LNCaP clone FGC (cell line): ENCODE data around the gene EIF2AK3.
"Not testable (repeated sequence)": the region's sequence is repeated elsewhere in the genome, so short reads cannot be mapped to it uniquely, and the experiment has no call there.

Experiments used
- DNase-seq: peaks from one replicate; pipeline ENCODE4 v3.0.0-alpha.2; 2011; ENCODE audit warnings: low read depth
- H3K4me3 ChIP-seq: 2 replicates; pipeline ENCODE4 v1.5.1; 2011; ENCODE audit warnings: mild to moderate bottlenecking, low read depth, low read length, control low read depth
- TF ChIP-seq, protein P1 (sequence below): IDR thresholded peaks from 2 replicates; pipeline ENCODE4 v1.5.1; 2012; ENCODE audit warnings: mild to moderate bottlenecking; ENCODE audit not compliant: control insufficient read depth, insufficient read depth; ENCODE audit errors: extremely low read depth

Gene EIF2AK3

DNA sequence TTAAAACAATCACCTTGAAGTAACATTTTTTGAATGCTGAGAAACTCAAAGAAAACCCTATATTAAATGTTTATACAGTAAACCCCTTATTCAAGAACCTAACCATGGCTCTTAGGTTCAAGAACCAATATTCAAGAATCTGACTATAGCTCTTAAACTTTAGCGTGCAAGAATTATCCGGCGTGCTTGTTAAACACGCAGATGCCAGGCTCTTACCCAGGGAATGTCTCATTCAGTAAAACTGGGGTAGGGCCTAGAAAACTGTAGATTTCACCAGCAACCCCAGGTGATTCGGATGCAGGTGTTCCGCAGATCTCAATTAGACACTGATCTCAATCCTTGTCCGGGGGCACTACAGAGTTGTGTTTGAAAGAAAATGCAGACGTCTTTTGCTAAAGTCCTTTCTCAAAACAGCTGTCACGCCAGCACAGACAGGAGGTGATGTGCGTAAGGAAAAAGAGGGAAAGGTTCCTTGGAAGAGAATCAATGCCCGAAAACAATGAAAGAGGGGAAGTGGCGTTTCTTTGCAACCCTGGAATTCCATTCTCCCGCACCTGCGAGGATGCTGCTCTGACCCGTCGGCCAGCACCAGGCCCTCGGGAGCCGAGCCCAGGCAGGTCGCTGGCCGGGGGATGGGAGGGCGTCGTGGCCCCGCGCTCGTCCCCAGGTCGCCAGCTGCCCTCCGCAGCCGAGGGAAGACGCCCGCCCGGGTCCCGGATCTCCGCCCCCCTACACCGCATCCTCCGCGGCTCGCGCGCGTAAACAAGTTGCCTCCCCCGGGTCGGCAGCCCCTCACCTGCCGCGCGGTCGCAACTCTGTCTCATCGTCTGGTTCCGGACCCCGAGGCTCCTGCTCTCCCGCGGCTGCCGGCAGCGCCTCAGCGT lies 851 bp downstream of the EIF2AK3 start:
- H3K4me3 ChIP-seq, result peak overlapping the region; percentile 82
- TF ChIP-seq, protein P1, sequence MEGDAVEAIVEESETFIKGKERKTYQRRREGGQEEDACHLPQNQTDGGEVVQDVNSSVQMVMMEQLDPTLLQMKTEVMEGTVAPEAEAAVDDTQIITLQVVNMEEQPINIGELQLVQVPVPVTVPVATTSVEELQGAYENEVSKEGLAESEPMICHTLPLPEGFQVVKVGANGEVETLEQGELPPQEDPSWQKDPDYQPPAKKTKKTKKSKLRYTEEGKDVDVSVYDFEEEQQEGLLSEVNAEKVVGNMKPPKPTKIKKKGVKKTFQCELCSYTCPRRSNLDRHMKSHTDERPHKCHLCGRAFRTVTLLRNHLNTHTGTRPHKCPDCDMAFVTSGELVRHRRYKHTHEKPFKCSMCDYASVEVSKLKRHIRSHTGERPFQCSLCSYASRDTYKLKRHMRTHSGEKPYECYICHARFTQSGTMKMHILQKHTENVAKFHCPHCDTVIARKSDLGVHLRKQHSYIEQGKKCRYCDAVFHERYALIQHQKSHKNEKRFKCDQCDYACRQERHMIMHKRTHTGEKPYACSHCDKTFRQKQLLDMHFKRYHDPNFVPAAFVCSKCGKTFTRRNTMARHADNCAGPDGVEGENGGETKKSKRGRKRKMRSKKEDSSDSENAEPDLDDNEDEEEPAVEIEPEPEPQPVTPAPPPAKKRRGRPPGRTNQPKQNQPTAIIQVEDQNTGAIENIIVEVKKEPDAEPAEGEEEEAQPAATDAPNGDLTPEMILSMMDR, result no peak
- no peak for DNase-seq

DNA sequence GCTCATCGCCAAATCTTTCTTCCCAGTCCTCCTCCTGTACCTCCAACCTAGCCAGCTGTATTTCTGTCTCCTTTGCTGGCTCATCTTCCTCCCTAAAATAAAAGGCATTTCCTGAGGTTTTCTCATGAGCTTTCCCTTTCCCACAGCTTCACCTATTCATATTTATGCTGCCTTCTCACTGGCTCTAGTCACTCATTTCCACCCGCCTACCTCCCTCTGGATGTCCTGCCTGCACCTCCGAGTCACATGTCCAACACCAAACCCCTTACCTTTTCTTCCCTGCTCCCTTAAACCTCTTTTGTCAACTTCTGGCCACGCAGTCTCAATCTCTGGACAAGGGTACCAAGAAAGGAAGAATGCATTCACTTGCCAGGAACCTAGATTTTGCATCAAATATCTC lies 2.8 kb downstream of the EIF2AK3 start:
- no peak for DNase-seq
- TF ChIP-seq, protein P1, result no peak
- H3K4me3 ChIP-seq, result no peak overlapping the region

DNA sequence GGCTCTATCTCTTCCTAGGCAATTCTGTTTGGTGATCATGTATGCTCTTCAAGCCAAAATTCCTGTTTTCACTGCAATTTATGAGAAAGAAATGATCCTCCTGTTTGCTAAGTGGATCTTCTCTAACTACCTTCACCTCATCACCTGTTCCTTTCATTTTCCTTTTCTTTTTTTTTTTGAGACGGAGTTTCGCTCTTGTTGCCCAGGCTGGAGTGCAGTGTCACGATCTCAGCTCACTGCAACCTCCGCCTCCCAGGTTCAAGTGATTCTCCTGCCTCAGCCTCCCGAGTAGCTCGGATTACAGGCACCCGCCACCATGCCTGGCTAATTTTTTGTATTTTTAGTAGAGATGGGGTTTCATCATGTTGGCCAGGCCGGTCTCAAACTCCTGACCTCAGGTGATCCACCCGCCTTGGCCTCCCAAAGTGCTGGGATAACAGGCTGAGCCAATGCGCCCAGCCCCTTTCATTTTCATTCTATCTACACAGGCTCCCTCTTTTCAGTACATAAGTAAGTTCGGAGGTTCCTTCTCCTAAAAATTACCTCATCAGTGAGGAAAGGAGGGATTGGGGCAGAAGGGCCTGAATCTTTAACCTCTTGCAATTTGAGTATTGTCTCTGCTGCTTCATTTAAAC lies 3.3 kb downstream of the EIF2AK3 start:
- H3K4me3 ChIP-seq, DNase-seq: not testable (repeated sequence)

DNA sequence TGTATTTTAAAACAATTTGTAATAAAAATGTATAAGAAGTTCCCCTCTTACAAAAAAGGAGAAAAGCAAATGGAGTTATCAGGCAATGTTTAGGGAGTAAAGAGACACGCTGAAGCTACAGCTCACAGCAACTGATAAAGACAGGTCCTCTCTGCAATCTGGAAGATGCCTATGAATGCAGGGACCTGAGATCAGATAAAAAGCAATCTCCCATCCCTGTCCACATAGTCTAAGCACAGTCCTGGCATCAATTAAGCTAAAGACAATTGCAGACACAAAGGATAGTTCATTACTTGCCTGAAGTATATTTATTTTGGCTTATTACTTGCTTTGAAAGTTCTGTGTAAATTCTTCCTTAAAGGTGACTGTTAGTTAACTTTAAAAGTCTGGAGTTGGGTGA lies 5.0 kb downstream of the EIF2AK3 start:
- TF ChIP-seq, protein P1, result no peak
- DNase-seq, result peak; percentile 34
- H3K4me3 ChIP-seq, result no peak overlapping the region

DNA sequence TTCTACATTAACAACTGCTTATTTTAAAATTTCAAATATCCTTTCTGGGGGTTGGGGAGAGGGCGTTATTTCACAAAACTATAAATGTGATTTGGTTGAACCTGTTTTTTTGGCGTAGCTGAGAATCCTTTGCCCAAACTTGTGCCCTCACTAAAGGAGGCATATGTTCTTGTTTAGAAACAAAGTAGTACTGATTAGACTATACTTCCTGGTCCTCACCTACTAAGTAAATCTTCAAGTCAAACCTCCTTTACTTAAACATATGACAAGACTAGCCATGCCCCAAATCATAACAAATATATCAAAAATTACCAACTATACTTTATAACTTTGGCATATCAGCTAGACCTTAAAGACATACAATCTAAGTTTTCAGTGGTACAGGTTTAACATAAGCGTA lies 5.8 kb downstream of the EIF2AK3 start:
- DNase-seq, result no peak
- no peak overlapping the region for H3K4me3 ChIP-seq
- TF ChIP-seq, protein P1, result no peak

DNA sequence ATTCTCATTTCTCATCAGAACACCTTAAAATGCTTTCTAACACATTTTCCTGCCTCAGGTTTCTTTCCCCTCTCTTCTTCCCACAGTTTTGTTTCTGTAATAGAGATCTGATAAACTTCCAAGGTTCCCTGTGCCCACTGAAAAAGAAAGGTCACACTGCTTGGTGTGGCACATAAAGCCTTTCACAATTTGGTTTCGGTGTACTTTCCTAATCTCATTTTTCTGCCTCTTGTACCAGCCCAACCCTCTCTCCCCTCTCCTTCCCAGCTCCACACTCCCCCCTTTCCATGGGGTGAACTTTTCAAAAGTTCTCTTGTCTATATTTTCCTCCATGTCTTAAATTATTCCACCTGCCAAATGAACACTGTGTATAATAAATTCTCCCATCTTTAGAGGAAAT lies 7.2 kb downstream of the EIF2AK3 start:
- H3K4me3 ChIP-seq, result no peak overlapping the region
- DNase-seq, result no peak
- TF ChIP-seq, protein P1, result no peak

DNA sequence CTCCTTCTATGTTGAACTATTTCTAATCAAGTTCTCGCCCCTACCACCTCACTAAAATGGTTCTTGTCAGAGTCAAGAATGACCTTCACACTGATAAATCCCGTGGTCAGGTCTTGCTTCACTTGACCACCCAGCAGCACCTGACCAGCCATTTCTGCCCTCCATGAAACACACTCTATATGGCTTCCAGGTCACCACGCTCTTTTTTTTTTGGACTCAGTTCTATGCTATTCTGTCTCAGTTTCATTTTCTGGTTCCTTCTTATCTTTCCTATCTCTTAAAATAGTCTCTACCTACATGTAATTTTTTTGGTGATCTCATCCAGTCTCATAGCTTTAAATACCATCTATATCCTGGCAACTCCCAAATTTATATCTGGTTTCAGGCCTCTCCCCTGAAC lies 11.4 kb downstream of the EIF2AK3 start:
- DNase-seq, result no peak
- H3K4me3 ChIP-seq, result no peak overlapping the region
- TF ChIP-seq, protein P1, result no peak
